IPS-20b (cell line): ENCODE measurements around the gene RIC3.

Experiments
- H3K27ac ChIP-seq: one replicate; pipeline ENCODE4 v1.5.1; 2013; ENCODE audit warnings: low read length
- H3K27me3 ChIP-seq: 2 replicates; pipeline ENCODE4 v1.6.1; 2013; ENCODE audit warnings: mild to moderate bottlenecking, low read length, inconsistent platforms; ENCODE audit not compliant: insufficient read depth
- H3K36me3 ChIP-seq: 2 replicates; pipeline ENCODE4 v1.6.1; 2013; ENCODE audit warnings: low read depth, mild to moderate bottlenecking, inconsistent platforms, low read length, moderate library complexity; ENCODE audit not compliant: insufficient read depth
- H3K4me1 ChIP-seq: 2 replicates; pipeline ENCODE4 v1.6.1; 2013; ENCODE audit warnings: mild to moderate bottlenecking, control low read depth, inconsistent platforms, low read length, moderate library complexity; ENCODE audit not compliant: insufficient read depth
- H3K4me3 ChIP-seq: 2 replicates; pipeline ENCODE4 v1.5.1; 2013; ENCODE audit warnings: mild to moderate bottlenecking, low read length, inconsistent platforms
- H3K9ac ChIP-seq: 2 replicates; pipeline ENCODE4 v1.6.1; 2013; ENCODE audit warnings: low read depth, mild to moderate bottlenecking, inconsistent platforms, low read length, moderate library complexity
- H3K9me3 ChIP-seq: 2 replicates; pipeline ENCODE4 v1.6.1; 2013; ENCODE audit warnings: mild to moderate bottlenecking, low read depth, low read length, inconsistent platforms; ENCODE audit not compliant: insufficient read depth

RIC3 gene

GRCh38 chr11:8084352-8084751 is 84.5 kb downstream of the RIC3 start:
- H3K27ac ChIP-seq: no peak overlapping the region
- H3K27me3 ChIP-seq: peaks cover 29% of the 10 kb centered on the region
- no peak overlapping the region for H3K4me3 ChIP-seq
- no peaks in the 10 kb centered on the region for H3K9me3 ChIP-seq
- no peak overlapping the region for H3K9ac ChIP-seq
- no peaks in the 10 kb centered on the region for H3K36me3 ChIP-seq
- peaks cover 30% of the 10 kb centered on the region for H3K4me1 ChIP-seq

- H3K27ac ChIP-seq: no peak overlapping the region
- peaks cover 34% of the 10 kb centered on the region for H3K27me3 ChIP-seq
- no peaks in the 10 kb centered on the region for H3K9me3 ChIP-seq
- H3K36me3 ChIP-seq: no peaks in the 10 kb centered on the region
- H3K9ac ChIP-seq: peak overlapping the region; percentile 43; the same call in 1 of the 2 replicates
- H3K4me1 ChIP-seq: peaks cover 30% of the 10 kb centered on the region
- 0 out of 2 replicates have a peak overlapping the region, but pooled peaks have one; percentile 8 for H3K4me3 ChIP-seq
These were observed 84.9 kb downstream of the RIC3 start for GRCh38 chr11:8083871-8084281.

- no peak overlapping the region for H3K9ac ChIP-seq
- H3K4me3 ChIP-seq: no peak overlapping the region
- no peaks in the 10 kb centered on the region for H3K9me3 ChIP-seq
- peaks cover 37% of the 10 kb centered on the region for H3K27me3 ChIP-seq
- H3K36me3 ChIP-seq: no peaks in the 10 kb centered on the region
- peaks cover 30% of the 10 kb centered on the region for H3K4me1 ChIP-seq
- no peak overlapping the region for H3K27ac ChIP-seq
These were observed 85.8 kb downstream of the RIC3 start for GRCh38 chr11:8083088-8083395.

- Histone ChIP-seq H3K27ac (no peak overlapping the region), H3K36me3 (no peaks in the 10 kb centered on the region), H3K9me3 (no peaks in the 10 kb centered on the region), H3K4me3 (no peak overlapping the region; the same call in 1 of the 2 replicates), H3K27me3 (peaks cover 37% of the 10 kb centered on the region), H3K9ac (no peak overlapping the region), H3K4me1 (peaks cover 30% of the 10 kb centered on the region)
These were observed 86.3 kb downstream of the RIC3 start for GRCh38 chr11:8082391-8083087.

GRCh38 chr11:8081591-8082250 is 87.1 kb downstream of the RIC3 start:
- peak overlapping the region; percentile 58; the same call in 1 of the 2 replicates for H3K9ac ChIP-seq

GRCh38 chr11:8080674-8081590 is 87.9 kb downstream of the RIC3 start, which contains the start of gene TUB:
TSS of gene TUB (plus strand) at chr11:8081211. CDS start at chr11:8081511, 300 bp downstream.
- Histone ChIP-seq H3K27ac (no peak within 1 kb of the TSS), H3K36me3 (no peaks in the 10 kb centered on the region), H3K4me1 (peaks cover 25% of the 10 kb centered on the region), H3K9ac (peak within 1 kb of the TSS; percentile 58; the same call in 1 of the 2 replicates), H3K4me3 (peak within 1 kb of the TSS; percentile 70), H3K9me3 (no peaks in the 10 kb centered on the region), H3K27me3 (peaks cover 37% of the 10 kb centered on the region)

More at GRCh38 chr11:8081591-8082250, 87.1 kb downstream of the RIC3 start:
- Histone ChIP-seq H3K4me3 (peak overlapping the region; percentile 70), H3K4me1 (peaks cover 27% of the 10 kb centered on the region), H3K27me3 (peaks cover 37% of the 10 kb centered on the region), H3K9me3 (no peaks in the 10 kb centered on the region), H3K36me3 (no peaks in the 10 kb centered on the region), H3K27ac (no peak overlapping the region)

- no peaks in the 10 kb centered on the region for H3K9me3 ChIP-seq
- H3K4me3 ChIP-seq: peak overlapping the region; percentile 70; the same call in 1 of the 2 replicates
- H3K36me3 ChIP-seq: no peaks in the 10 kb centered on the region
- H3K27ac ChIP-seq: no peak overlapping the region
- H3K4me1 ChIP-seq: peaks cover 23% of the 10 kb centered on the region
- no peak overlapping the region; the same call in 1 of the 2 replicates for H3K9ac ChIP-seq
- peaks cover 37% of the 10 kb centered on the region for H3K27me3 ChIP-seq
These were observed 88.7 kb downstream of the RIC3 start for GRCh38 chr11:8080069-8080670.

- Histone ChIP-seq H3K27me3 (peaks cover 37% of the 10 kb centered on the region), H3K36me3 (no peaks in the 10 kb centered on the region), H3K4me3 (no peak overlapping the region), H3K9me3 (no peaks in the 10 kb centered on the region), H3K27ac (no peak overlapping the region), H3K4me1 (peaks cover 20% of the 10 kb centered on the region), H3K9ac (no peak overlapping the region)
These were observed 89.6 kb downstream of the RIC3 start for GRCh38 chr11:8079111-8079675.

GRCh38 chr11:8075119-8075726 is 93.6 kb downstream of the RIC3 start:
- Histone ChIP-seq H3K9ac (no peak overlapping the region), H3K4me3 (no peak overlapping the region), H3K9me3 (no peaks in the 10 kb centered on the region), H3K4me1 (peaks cover 5% of the 10 kb centered on the region; the same call in 1 of the 2 replicates), H3K27me3 (peaks cover 42% of the 10 kb centered on the region), H3K27ac (no peak overlapping the region), H3K36me3 (no peaks in the 10 kb centered on the region)

- no peak overlapping the region for H3K9ac ChIP-seq
- peaks cover 26% of the 10 kb centered on the region; the same call in 1 of the 2 replicates for H3K27me3 ChIP-seq
- no peak overlapping the region for H3K27ac ChIP-seq
- H3K4me1 ChIP-seq: peaks cover 5% of the 10 kb centered on the region; the same call in 1 of the 2 replicates
- H3K36me3 ChIP-seq: no peaks in the 10 kb centered on the region
- no peak overlapping the region for H3K4me3 ChIP-seq
- no peaks in the 10 kb centered on the region for H3K9me3 ChIP-seq
These were observed 96.9 kb downstream of the RIC3 start for GRCh38 chr11:8071616-8072581.
